Measurements from ENCODE around the gene ANKMY2.

The ANKMY2 gene

DNA sequence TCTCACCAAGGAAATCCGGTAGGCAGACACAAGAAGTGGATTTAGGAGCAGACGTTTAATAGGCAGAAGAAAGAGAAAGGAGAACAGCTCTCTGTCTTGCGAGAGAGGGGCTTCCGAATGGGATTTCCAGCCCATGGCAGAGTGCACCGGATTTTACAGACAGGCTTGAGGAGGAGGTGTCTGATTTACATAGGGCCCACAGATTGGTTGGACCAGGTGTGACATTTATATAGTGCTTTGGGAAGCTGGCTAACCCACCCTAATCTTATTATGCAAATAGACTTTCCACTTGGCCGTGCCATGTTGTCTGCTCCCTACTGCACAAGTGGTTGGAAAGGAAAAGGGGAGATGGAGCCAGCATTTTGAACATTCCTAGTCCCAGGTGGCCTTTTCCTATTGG, 57.8 kb downstream of the ANKMY2 start:
- TF ChIP-seq, protein P1, sequence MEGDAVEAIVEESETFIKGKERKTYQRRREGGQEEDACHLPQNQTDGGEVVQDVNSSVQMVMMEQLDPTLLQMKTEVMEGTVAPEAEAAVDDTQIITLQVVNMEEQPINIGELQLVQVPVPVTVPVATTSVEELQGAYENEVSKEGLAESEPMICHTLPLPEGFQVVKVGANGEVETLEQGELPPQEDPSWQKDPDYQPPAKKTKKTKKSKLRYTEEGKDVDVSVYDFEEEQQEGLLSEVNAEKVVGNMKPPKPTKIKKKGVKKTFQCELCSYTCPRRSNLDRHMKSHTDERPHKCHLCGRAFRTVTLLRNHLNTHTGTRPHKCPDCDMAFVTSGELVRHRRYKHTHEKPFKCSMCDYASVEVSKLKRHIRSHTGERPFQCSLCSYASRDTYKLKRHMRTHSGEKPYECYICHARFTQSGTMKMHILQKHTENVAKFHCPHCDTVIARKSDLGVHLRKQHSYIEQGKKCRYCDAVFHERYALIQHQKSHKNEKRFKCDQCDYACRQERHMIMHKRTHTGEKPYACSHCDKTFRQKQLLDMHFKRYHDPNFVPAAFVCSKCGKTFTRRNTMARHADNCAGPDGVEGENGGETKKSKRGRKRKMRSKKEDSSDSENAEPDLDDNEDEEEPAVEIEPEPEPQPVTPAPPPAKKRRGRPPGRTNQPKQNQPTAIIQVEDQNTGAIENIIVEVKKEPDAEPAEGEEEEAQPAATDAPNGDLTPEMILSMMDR (IDR thresholded peaks at IDR 0.05): no peak
- peak overlapping the region; percentile 29; the same call in 1 of the 2 replicates for H3K27ac ChIP-seq

DNA sequence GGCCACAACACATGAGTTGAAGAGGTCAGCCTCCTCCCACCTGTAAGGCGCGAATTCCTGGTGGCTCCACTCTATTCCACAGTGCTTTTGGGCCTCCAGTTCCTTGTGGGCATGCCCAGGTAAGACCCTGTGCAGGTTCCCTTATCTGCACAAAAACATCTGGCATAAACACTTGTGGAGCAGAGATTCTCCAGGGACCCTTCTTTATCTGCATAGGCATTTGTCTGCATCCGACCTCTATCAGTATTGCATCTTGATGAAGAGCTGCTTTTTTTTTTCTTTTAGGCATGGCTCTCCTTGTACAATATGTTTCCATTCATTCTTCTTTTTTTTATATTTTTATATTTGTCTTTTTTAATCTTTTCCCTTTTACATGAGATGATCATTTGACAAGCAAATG, 58.4 kb downstream of the ANKMY2 start:
- H3K27ac ChIP-seq: peak overlapping the region; percentile 29; the same call in 1 of the 2 replicates
- TF ChIP-seq, protein P1 (IDR thresholded peaks at IDR 0.05): no peak
- no peak for TF ChIP-seq ZFX (IDR thresholded peaks at IDR 0.05; ENCODE audit: borderline replicate concordance)

DNA sequence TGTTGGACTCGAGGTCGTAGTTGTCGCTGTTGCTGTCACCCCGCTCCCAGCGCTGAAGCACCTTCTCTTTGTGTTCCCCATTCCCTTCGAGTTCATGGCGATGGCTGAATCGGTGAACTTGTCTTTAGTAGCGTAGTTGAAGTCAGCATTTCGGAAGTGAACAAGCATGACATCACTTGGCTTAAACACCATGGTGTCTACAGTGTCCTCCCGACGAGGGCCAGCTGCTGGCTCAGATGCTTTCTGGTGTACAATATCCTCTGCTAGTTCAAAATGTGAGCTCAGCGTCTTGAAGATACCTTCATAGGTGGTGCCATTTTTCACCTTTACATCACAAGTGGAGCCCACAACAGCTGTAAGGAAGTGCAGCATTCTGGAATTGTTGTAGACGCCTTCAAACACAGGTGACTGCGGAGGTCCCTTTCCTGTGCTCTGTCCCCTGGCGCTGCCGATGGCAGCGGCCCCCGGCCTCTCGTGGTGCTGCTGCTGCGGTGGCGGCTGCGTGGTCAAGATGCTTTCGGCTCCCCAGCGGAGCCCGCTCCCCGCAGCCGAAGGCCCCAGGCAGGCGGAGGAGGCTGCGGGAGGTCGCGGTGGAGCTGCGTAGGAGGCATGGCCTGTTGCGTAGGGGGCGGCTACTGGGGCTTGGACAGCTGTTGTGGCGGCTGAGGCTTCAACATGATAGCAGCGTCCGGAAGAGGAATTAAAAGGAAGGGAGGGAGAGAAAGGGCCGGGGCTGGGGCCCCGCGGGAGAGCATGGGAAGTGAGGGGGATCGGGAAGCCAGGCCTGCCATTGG, 59.3 kb downstream of the ANKMY2 start:
- TF ChIP-seq ZFX (IDR thresholded peaks at IDR 0.05; ENCODE audit: borderline replicate concordance): no peak
- TF ChIP-seq, protein P1 (IDR thresholded peaks at IDR 0.05): no peak
- H3K27ac ChIP-seq: no peak overlapping the region

- no peak for TF ChIP-seq ZFX (IDR thresholded peaks at IDR 0.05; ENCODE audit: borderline replicate concordance)
- TF ChIP-seq, protein P1 (IDR thresholded peaks at IDR 0.05): no peak
- H3K27ac ChIP-seq: no peak overlapping the region
Observed at GRCh38 chr7:16585540-16585939, 60.0 kb downstream of the ANKMY2 start.

- TF ChIP-seq, protein P1 (IDR thresholded peaks at IDR 0.05): no peak
- no peak for TF ChIP-seq ZFX (IDR thresholded peaks at IDR 0.05; ENCODE audit: borderline replicate concordance)
- no peak overlapping the region for H3K27ac ChIP-seq
Observed at GRCh38 chr7:16583834-16584233, 61.7 kb downstream of the ANKMY2 start.

DNA sequence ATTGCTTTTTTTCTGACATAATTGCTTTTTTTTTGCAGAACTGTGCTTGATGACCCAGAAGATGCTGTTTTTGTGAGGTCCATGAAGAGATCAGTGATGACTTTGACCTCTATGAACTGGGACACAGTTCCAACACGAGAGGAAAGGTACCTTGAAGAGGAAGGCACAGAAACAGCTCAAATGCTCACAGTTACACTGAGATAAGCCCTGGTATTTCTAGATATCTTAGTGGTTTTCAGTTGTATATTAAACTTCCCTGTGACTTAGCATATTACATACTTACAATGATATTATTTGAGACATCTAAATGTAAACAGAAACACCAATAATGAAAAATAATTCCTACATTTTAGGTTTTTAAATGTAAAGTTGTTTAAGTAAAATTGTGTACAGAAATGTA, 64.3 kb downstream of the ANKMY2 start:
- no peak overlapping the region for H3K27ac ChIP-seq
- TF ChIP-seq, protein P1 (IDR thresholded peaks at IDR 0.05): no peak
- TF ChIP-seq ZFX (IDR thresholded peaks at IDR 0.05; ENCODE audit: borderline replicate concordance): no peak

- H3K27ac ChIP-seq: no peak overlapping the region
- no peak for TF ChIP-seq ZFX (IDR thresholded peaks at IDR 0.05; ENCODE audit: borderline replicate concordance)
- TF ChIP-seq, protein P1 (IDR thresholded peaks at IDR 0.05): no peak
Observed at GRCh38 chr7:16579216-16579615, 66.3 kb downstream of the ANKMY2 start.
